Adipocyte (in vitro differentiated cells): ENCODE measurements around the gene IQSEC3.

Source experiments
- DNase-seq: peaks from one replicate; pipeline ENCODE4 v3.0.0-alpha.2; 2015; ENCODE audit warnings: low read depth
- H3K27me3 ChIP-seq: replicated peaks from 2 replicates; pipeline ENCODE4 v1.7.0; 2013; ENCODE audit warnings: mild to moderate bottlenecking, low read length, moderate library complexity; ENCODE audit not compliant: control insufficient read depth, insufficient read depth
- H3K36me3 ChIP-seq: 2 replicates; pipeline ENCODE4 v1.7.0; 2013; ENCODE audit warnings: low read length, mild to moderate bottlenecking, moderate library complexity; ENCODE audit not compliant: control insufficient read depth, insufficient read depth, severe bottlenecking
- H3K4me1 ChIP-seq: 2 replicates; pipeline ENCODE4 v1.7.0; 2013; ENCODE audit warnings: mild to moderate bottlenecking, low read length, moderate library complexity; ENCODE audit not compliant: control insufficient read depth, insufficient read depth
- H3K4me3 ChIP-seq: 2 replicates; pipeline ENCODE4 v1.7.0; 2013; ENCODE audit warnings: mild to moderate bottlenecking, low read length, moderate library complexity
- H3K9ac ChIP-seq: 2 replicates; pipeline ENCODE4 v1.7.0; 2013; ENCODE audit warnings: mild to moderate bottlenecking, low read length, moderate library complexity
- H3K9me3 ChIP-seq: 2 replicates; pipeline ENCODE4 v1.7.0; 2013; ENCODE audit warnings: mild to moderate bottlenecking, low read length, moderate library complexity; ENCODE audit not compliant: control insufficient read depth

The IQSEC3 gene

GRCh38 chr12:226401-226800 is 159.8 kb downstream of the IQSEC3 start:
- Histone ChIP-seq H3K9ac (no peak overlapping the region), H3K36me3 (no peaks in the 10 kb centered on the region), H3K27me3 (peaks cover 85% of the 10 kb centered on the region), H3K9me3 (no peaks in the 10 kb centered on the region), H3K4me3 (no peak overlapping the region), H3K4me1 (no peaks in the 10 kb centered on the region)
- DNase-seq, result no peak

DNA sequence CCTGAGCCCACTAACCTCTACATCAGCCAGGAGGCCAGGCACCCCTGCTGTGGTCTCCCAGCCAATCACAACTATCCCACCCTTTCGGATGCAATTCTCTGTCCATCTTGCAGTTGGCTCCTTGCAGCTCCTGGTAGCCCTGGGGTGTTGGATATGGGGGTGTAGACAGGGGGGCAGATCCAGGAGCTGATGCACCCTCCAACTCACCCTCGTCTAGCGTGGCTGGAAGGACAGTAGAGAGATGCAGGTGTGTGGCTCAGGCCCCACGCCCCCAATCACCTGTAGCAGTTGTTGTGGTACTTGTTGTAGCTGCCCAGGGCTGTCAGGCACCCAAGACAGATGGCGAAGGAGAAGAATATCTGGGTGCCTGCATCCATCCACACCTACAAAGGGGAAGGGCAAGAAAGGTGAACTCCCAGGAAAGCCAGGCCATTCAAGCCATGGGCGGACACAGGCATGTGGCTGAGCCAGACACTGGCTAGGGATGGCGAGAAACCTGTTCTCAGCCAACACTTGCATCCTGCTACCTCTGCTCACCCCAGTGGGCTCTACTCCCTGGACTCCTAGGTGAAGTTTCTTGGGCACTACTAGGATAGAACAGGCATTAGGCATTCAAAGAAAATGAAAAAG is 160.8 kb downstream of the IQSEC3 start:
- H3K27me3 ChIP-seq, result peaks cover 86% of the 10 kb centered on the region
- DNase-seq, result no peak
- no peaks in the 10 kb centered on the region for H3K4me1 ChIP-seq
- H3K9me3 ChIP-seq, result no peaks in the 10 kb centered on the region
- H3K4me3 ChIP-seq, result no peak overlapping the region
- no peak overlapping the region for H3K9ac ChIP-seq
- H3K36me3 ChIP-seq, result no peaks in the 10 kb centered on the region
